ENCODE results near the gene SNX27.

DNA sequence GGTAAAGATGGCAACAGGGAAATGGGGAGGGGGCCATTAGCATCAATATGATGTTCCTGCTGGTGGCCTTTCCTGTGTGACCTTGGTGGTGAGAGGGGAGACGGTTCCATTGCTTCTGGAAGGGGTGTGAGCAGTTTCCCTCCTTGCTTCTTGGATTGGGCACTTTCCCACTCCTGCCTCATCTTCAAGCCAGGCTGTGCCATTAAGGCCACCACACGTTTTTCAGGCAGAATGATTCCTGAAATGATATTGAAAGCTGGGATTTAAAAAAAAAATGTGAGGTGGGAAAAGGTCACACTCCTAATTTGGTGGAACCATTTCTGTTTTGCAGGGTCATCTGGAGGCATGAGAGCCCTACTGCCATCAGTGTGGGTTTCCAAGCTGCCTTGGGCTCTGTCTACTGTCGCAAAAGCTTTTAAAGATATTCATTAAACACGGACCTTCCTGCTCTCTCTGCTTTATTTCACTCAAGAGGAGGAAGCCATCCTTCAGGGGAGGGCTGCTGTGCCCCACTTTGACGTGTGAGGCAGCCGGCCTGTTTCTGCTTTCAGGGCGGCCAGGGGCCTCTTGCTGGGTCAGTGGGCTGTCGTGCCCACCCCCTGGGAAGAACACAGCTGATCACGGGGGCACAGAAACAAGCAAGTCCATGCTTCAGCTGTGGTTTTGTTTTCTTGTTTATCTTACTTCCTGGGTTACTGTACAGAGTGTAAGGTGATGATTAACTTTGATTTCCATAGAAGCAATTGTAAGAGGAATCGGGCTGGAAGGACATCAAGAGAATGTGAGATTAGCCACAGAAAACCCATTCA, 117.5 kb downstream of the SNX27 start:
- TF ChIP-seq, protein P1, sequence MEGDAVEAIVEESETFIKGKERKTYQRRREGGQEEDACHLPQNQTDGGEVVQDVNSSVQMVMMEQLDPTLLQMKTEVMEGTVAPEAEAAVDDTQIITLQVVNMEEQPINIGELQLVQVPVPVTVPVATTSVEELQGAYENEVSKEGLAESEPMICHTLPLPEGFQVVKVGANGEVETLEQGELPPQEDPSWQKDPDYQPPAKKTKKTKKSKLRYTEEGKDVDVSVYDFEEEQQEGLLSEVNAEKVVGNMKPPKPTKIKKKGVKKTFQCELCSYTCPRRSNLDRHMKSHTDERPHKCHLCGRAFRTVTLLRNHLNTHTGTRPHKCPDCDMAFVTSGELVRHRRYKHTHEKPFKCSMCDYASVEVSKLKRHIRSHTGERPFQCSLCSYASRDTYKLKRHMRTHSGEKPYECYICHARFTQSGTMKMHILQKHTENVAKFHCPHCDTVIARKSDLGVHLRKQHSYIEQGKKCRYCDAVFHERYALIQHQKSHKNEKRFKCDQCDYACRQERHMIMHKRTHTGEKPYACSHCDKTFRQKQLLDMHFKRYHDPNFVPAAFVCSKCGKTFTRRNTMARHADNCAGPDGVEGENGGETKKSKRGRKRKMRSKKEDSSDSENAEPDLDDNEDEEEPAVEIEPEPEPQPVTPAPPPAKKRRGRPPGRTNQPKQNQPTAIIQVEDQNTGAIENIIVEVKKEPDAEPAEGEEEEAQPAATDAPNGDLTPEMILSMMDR (IDR thresholded peaks at IDR 0.05), result no peak
- TF ChIP-seq, protein P2, sequence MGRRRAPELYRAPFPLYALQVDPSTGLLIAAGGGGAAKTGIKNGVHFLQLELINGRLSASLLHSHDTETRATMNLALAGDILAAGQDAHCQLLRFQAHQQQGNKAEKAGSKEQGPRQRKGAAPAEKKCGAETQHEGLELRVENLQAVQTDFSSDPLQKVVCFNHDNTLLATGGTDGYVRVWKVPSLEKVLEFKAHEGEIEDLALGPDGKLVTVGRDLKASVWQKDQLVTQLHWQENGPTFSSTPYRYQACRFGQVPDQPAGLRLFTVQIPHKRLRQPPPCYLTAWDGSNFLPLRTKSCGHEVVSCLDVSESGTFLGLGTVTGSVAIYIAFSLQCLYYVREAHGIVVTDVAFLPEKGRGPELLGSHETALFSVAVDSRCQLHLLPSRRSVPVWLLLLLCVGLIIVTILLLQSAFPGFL (CRISPR knock-in tag; IDR thresholded peaks at IDR 0.05; ENCODE audit: borderline replicate concordance), result no peak
- TF ChIP-seq, protein P3, sequence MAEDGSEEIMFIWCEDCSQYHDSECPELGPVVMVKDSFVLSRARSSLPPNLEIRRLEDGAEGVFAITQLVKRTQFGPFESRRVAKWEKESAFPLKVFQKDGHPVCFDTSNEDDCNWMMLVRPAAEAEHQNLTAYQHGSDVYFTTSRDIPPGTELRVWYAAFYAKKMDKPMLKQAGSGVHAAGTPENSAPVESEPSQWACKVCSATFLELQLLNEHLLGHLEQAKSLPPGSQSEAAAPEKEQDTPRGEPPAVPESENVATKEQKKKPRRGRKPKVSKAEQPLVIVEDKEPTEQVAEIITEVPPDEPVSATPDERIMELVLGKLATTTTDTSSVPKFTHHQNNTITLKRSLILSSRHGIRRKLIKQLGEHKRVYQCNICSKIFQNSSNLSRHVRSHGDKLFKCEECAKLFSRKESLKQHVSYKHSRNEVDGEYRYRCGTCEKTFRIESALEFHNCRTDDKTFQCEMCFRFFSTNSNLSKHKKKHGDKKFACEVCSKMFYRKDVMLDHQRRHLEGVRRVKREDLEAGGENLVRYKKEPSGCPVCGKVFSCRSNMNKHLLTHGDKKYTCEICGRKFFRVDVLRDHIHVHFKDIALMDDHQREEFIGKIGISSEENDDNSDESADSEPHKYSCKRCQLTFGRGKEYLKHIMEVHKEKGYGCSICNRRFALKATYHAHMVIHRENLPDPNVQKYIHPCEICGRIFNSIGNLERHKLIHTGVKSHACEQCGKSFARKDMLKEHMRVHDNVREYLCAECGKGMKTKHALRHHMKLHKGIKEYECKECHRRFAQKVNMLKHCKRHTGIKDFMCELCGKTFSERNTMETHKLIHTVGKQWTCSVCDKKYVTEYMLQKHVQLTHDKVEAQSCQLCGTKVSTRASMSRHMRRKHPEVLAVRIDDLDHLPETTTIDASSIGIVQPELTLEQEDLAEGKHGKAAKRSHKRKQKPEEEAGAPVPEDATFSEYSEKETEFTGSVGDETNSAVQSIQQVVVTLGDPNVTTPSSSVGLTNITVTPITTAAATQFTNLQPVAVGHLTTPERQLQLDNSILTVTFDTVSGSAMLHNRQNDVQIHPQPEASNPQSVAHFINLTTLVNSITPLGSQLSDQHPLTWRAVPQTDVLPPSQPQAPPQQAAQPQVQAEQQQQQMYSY (CRISPR knock-in tag; IDR thresholded peaks at IDR 0.05), result 0 out of 2 replicates have a peak, but pooled peaks have one; percentile 19
- no peak for TF ChIP-seq JAZF1 (CRISPR knock-in tag; IDR thresholded peaks at IDR 0.05)
- TF ChIP-seq, protein P4, sequence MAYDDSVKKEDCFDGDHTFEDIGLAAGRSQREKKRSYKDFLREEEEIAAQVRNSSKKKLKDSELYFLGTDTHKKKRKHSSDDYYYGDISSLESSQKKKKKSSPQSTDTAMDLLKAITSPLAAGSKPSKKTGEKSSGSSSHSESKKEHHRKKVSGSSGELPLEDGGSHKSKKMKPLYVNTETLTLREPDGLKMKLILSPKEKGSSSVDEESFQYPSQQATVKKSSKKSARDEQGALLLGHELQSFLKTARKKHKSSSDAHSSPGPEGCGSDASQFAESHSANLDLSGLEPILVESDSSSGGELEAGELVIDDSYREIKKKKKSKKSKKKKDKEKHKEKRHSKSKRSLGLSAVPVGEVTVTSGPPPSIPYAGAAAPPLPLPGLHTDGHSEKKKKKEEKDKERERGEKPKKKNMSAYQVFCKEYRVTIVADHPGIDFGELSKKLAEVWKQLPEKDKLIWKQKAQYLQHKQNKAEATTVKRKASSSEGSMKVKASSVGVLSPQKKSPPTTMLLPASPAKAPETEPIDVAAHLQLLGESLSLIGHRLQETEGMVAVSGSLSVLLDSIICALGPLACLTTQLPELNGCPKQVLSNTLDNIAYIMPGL (CRISPR knock-in tag; IDR thresholded peaks at IDR 0.05), result no peak
- TF ChIP-seq, protein P5, sequence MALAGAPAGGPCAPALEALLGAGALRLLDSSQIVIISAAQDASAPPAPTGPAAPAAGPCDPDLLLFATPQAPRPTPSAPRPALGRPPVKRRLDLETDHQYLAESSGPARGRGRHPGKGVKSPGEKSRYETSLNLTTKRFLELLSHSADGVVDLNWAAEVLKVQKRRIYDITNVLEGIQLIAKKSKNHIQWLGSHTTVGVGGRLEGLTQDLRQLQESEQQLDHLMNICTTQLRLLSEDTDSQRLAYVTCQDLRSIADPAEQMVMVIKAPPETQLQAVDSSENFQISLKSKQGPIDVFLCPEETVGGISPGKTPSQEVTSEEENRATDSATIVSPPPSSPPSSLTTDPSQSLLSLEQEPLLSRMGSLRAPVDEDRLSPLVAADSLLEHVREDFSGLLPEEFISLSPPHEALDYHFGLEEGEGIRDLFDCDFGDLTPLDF (CRISPR knock-in tag; IDR thresholded peaks at IDR 0.05), result no peak
- TF ChIP-seq TP53 (CRISPR knock-in tag; IDR thresholded peaks at IDR 0.05), result no peak
- TF ChIP-seq, protein P6, sequence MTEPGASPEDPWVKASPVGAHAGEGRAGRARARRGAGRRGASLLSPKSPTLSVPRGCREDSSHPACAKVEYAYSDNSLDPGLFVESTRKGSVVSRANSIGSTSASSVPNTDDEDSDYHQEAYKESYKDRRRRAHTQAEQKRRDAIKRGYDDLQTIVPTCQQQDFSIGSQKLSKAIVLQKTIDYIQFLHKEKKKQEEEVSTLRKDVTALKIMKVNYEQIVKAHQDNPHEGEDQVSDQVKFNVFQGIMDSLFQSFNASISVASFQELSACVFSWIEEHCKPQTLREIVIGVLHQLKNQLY (CRISPR knock-in tag; IDR thresholded peaks at IDR 0.05), result no peak
- no peak for TF ChIP-seq RELA (CRISPR knock-in tag; IDR thresholded peaks at IDR 0.05; ENCODE audit: borderline replicate concordance)
- no peak for TF ChIP-seq SMAD3 (CRISPR knock-in tag; IDR thresholded peaks at IDR 0.05; ENCODE audit: borderline replicate concordance)
- TF ChIP-seq, protein P7, sequence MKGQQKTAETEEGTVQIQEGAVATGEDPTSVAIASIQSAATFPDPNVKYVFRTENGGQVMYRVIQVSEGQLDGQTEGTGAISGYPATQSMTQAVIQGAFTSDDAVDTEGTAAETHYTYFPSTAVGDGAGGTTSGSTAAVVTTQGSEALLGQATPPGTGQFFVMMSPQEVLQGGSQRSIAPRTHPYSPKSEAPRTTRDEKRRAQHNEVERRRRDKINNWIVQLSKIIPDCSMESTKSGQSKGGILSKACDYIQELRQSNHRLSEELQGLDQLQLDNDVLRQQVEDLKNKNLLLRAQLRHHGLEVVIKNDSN (CRISPR knock-in tag; IDR thresholded peaks at IDR 0.05), result no peak
- TF ChIP-seq TEAD1 (CRISPR knock-in tag; IDR thresholded peaks at IDR 0.05), result no peak
- TF ChIP-seq, protein P8, sequence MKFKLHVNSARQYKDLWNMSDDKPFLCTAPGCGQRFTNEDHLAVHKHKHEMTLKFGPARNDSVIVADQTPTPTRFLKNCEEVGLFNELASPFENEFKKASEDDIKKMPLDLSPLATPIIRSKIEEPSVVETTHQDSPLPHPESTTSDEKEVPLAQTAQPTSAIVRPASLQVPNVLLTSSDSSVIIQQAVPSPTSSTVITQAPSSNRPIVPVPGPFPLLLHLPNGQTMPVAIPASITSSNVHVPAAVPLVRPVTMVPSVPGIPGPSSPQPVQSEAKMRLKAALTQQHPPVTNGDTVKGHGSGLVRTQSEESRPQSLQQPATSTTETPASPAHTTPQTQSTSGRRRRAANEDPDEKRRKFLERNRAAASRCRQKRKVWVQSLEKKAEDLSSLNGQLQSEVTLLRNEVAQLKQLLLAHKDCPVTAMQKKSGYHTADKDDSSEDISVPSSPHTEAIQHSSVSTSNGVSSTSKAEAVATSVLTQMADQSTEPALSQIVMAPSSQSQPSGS (CRISPR knock-in tag; IDR thresholded peaks at IDR 0.05; ENCODE audit: borderline replicate concordance, low read depth), result no peak

Measured in WTC11 (cell line).